Endothelial cell of umbilical vein (primary cell): Measurements from ENCODE around the gene FAM222A. TPM values are rescaled to one million over a fixed set of nuclear protein-coding genes. Genes with fewer than 3 reads are reported as not detected.

Source experiments
- BruUV-seq: library from RNA; stranded (reverse); fragments of 400-500 nt; replicated peaks from 2 replicates; lab custom pipeline; 2021; lab: Mats Ljungman, UMichigan
- CTCF ChIA-PET: fragments of 300-600, 350-600 bp; sonication (Branson Sonifier 250); formaldehyde crosslinking; loops from one replicate; lab custom pipeline; 2021; ENCODE audit warnings: antibody characterized with exemption, inconsistent platforms; lab: Charles Lee
- POLR2A ChIA-PET: fragments of 300-600, 350-600 bp; sonication (Branson Sonifier 250); formaldehyde crosslinking; loops from one replicate; lab custom pipeline; 2021; ENCODE audit warnings: antibody characterized with exemption, inconsistent platforms; lab: Charles Lee
- DNase-seq: peaks from one replicate; pipeline ENCODE4 v3.0.0-alpha.2; 2011; ENCODE audit warnings: low read depth, low spot score
- FAIRE-seq: peaks from 2 replicates; lab custom pipeline; 2011; peaks lifted over from hg19 to GRCh38; lab: Jason Lieb, UNC
- H2AFZ ChIP-seq: 2 replicates; pipeline ENCODE4 v1.6.0; 2012; ENCODE audit warnings: low read depth, low read length, control low read depth, inconsistent platforms
- H3K27ac ChIP-seq: 2 replicates; pipeline ENCODE4 v1.5.1; 2011; ENCODE audit warnings: low read depth, mild to moderate bottlenecking, control low read depth, low read length, moderate library complexity; ENCODE audit not compliant: insufficient read depth
- H3K27me3 ChIP-seq, 2 experiments: 2 replicates each; pipeline versions ENCODE4 v1.6.0 to v1.6.1; 2011; ENCODE audit warnings: low read length in 2 of 2, mixed read lengths in 1 of 2; ENCODE audit not compliant: control insufficient read depth in 2 of 2, insufficient read depth in 2 of 2
- H3K36me3 ChIP-seq, 2 experiments: 2 replicates in 1 of 2; 3 replicates in 1 of 2; pipeline ENCODE4 v1.5.1; 2011; ENCODE audit warnings: low read length in 2 of 2, mild to moderate bottlenecking in 1 of 2, moderate library complexity in 1 of 2; ENCODE audit not compliant: control insufficient read depth in 2 of 2, insufficient read depth in 2 of 2; ENCODE audit errors: extremely low read depth in 1 of 2
- H3K4me1 ChIP-seq: 3 replicates; pipeline ENCODE4 v1.5.1; 2011; ENCODE audit warnings: mild to moderate bottlenecking, low read length; ENCODE audit not compliant: control insufficient read depth, insufficient read depth; ENCODE audit errors: extremely low read depth
- H3K4me2 ChIP-seq: 2 replicates; pipeline ENCODE4 v1.6.1; 2011; ENCODE audit warnings: low read length, control low read depth, mixed read lengths; ENCODE audit not compliant: insufficient read depth
- H3K4me3 ChIP-seq, 3 experiments: fragments of 200-600 bp in 1 of 3; sonication (generic), shearing (Covaris generic) in 1 of 3; replicated peaks in 1 of 3; 2 replicates each; pipeline ENCODE4 v1.5.1; 2011 to 2016; ENCODE audit warnings: control low read depth in 3 of 3, low read length in 3 of 3, mild to moderate bottlenecking in 2 of 3, inconsistent platforms in 1 of 3, low read depth in 1 of 3, moderate library complexity in 1 of 3; ENCODE audit not compliant: insufficient read depth in 1 of 3
- H3K79me2 ChIP-seq: 2 replicates; pipeline ENCODE4 v1.6.0; 2012; ENCODE audit warnings: low read length, inconsistent platforms; ENCODE audit not compliant: control insufficient read depth, insufficient read depth
- H3K9ac ChIP-seq: replicated peaks from 2 replicates; pipeline ENCODE3; 2011; ENCODE audit warnings: low read length, control low read depth; ENCODE audit not compliant: insufficient read depth; ENCODE audit errors: extremely low read depth
- H3K9me1 ChIP-seq: replicated peaks from 3 replicates; pipeline ENCODE4 v1.6.0; 2011; ENCODE audit warnings: mild to moderate bottlenecking, low read length; ENCODE audit not compliant: control insufficient read depth, insufficient read depth; ENCODE audit errors: extremely low read depth
- H3K9me3 ChIP-seq: replicated peaks from 2 replicates; pipeline ENCODE4 v1.5.1; 2012; ENCODE audit warnings: low read length, inconsistent platforms; ENCODE audit not compliant: control insufficient read depth, insufficient read depth
- H4K20me1 ChIP-seq: replicated peaks from 2 replicates; pipeline ENCODE3; 2011; ENCODE audit warnings: mild to moderate bottlenecking, low read length; ENCODE audit not compliant: control insufficient read depth, insufficient read depth; ENCODE audit errors: extremely low read depth
- EZH2 ChIP-seq: IDR thresholded peaks from 2 replicates; pipeline ENCODE4 v1.6.1; 2012; ENCODE audit warnings: borderline replicate concordance, low read depth, mild to moderate bottlenecking, moderate library complexity, low read length, inconsistent platforms; ENCODE audit not compliant: severe bottlenecking
- GATA2 ChIP-seq: IDR thresholded peaks from 2 replicates; pipeline ENCODE4 v1.7.0; 2011; ENCODE audit warnings: low read depth, mild to moderate bottlenecking, moderate library complexity, mixed read lengths, low read length; ENCODE audit not compliant: insufficient read length, insufficient read depth
- POLR2A ChIP-seq: IDR thresholded peaks from 2 replicates; pipeline ENCODE4 v1.6.1; 2012; ENCODE audit warnings: low read depth, mild to moderate bottlenecking, control low read depth, low read length
- POLR2AphosphoS5 ChIP-seq: IDR thresholded peaks from 2 replicates; pipeline ENCODE4 v1.6.1; 2012; ENCODE audit warnings: low read depth, mild to moderate bottlenecking, control low read depth, low read length, moderate library complexity; ENCODE audit not compliant: insufficient read depth
- dilution Hi-C: fragments of 300-500 bp; cut with MboI; formaldehyde crosslinking; loops from one replicate; pipeline ENCODE4 v1.15.0; 2019; ENCODE audit warnings: low sequenced_read_pairs; ENCODE audit not compliant: extremely low pct_ligation_motif_present
- intact Hi-C: fragments of 100-400 bp; cut with micrococcal nuclease; formaldehyde crosslinking; loops from one replicate; pipeline ENCODE4 v1.10.0; 2022
- polyA plus RNA-seq, 4 experiments: library from polyadenylated mRNA; depleted of rRNA in 3 of 4; stranded (reverse) in 3 of 4; unstranded in 1 of 4; fragments of >200 nt; gene quantifications; 2 replicates each; pipeline versions ENCODE4 v1.2.1 to v1.2.3, GENCODE V29; 2011 to 2012; ENCODE audit warnings: missing spikeins in 1 of 4
- total RNA-seq: library from RNA; stranded (reverse); gene quantifications from 2 replicates; pipeline ENCODE4 v1.2.3, GENCODE V29; 2021
- TF ChIP-seq, protein P1 (sequence below), 2 donors: IDR thresholded peaks; 1 replicate in 1 of 2; 2 replicates in 1 of 2; pipeline ENCODE4 v1.5.1; 2011; ENCODE audit warnings: low read length in 2 of 2, mild to moderate bottlenecking in 2 of 2, moderate library complexity in 2 of 2, control low read depth in 1 of 2, inconsistent platforms in 1 of 2, low read depth in 1 of 2; ENCODE audit not compliant: insufficient read depth in 1 of 2; ENCODE audit errors: extremely low read depth in 1 of 2

FAM222A gene
- total and polyA plus RNA-seq, 2 donors (not counting 3 experiments of a cell fraction or from before 2014, with no cell fraction given) = 0.62 to 1.7 TPM

DNA sequence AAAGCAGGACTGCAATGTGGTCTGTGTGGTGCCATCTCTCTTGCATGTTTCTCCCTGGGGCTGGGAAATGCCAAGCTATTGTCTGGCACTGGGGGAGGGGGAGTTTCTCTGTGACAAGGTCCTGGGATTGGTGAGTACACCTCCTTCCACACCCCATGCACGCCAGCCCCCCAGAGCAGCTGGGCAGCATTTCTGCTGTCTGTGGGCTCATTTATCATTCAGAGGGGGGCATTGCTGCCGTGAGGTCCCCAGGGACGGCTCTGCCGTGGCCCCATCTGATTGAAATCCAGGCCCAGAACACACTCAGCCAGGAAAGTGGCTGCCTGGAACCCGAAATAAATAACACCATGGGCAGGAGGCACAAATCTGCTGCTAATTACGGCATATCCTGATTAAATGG lies 12.6 kb upstream of the FAM222A start:
- Histone ChIP-seq H3K9me1 (no peaks in the 10 kb centered on the region), H2AFZ (no peak overlapping the region), H3K4me2 (no peak overlapping the region), H3K4me3 (no peak overlapping the region), H3K79me2 (no peaks in the 10 kb centered on the region), H3K36me3 (no peaks in the 10 kb centered on the region), H4K20me1 (no peaks in the 10 kb centered on the region), H3K4me1 (no peaks in the 10 kb centered on the region), H3K27ac (no peak overlapping the region), H3K9ac (no peak overlapping the region), H3K9me3 (no peaks in the 10 kb centered on the region), H3K27me3 (peaks cover 0 to 2% of the 10 kb centered on the region in 2 experiments)
- FAIRE-seq (no peak), DNase-seq (no peak)
- dilution Hi-C loops (no loop called here), intact Hi-C loops (no loop called here)
- POLR2A ChIA-PET = no interaction called here
- CTCF ChIA-PET = no interaction called here
- TF ChIP-seq, protein P1, sequence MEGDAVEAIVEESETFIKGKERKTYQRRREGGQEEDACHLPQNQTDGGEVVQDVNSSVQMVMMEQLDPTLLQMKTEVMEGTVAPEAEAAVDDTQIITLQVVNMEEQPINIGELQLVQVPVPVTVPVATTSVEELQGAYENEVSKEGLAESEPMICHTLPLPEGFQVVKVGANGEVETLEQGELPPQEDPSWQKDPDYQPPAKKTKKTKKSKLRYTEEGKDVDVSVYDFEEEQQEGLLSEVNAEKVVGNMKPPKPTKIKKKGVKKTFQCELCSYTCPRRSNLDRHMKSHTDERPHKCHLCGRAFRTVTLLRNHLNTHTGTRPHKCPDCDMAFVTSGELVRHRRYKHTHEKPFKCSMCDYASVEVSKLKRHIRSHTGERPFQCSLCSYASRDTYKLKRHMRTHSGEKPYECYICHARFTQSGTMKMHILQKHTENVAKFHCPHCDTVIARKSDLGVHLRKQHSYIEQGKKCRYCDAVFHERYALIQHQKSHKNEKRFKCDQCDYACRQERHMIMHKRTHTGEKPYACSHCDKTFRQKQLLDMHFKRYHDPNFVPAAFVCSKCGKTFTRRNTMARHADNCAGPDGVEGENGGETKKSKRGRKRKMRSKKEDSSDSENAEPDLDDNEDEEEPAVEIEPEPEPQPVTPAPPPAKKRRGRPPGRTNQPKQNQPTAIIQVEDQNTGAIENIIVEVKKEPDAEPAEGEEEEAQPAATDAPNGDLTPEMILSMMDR (IDR thresholded peaks at IDR 0.05; ENCODE audit: extremely low read depth in 1 of 2, insufficient read depth in 1 of 2, low read depth in 1 of 2, low read length in 2 of 2) = no peak
- BruUV-seq = no TSS peak

DNA sequence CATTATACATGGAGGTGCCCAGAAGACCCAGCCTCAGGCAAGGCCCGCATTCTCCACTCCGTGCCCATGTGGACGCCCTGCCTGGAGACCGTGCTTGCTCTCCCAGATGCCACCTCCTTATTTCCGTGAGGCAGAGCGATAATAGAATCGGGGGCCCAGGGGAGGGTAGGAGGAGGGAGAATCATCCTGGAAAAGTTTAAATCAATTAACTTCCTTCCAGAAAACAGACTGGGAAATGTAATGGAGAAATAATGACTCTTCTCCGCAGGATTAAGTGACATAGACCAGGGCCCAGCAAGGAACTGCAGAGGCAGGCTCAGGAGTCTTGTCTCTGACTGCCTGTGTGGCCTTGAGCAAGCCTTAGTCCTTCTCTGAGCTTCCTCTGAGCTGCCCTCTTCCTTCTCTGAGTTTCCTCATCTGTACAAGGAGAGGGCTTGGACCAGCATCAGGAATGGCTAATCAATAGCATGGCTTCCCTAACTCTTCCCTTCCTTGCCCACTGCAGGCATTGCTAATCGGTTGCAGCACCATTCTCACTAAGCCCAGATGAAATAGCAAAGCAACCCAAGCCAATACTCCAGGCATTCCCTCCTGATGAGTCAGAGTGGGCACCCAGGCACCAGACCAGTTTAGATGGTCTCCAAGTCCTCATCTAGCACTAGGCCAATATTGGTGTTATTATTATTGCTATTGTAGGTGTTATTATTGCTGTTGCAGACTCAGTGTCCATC lies 11.3 kb upstream of the FAM222A start:
- no TSS peak for BruUV-seq
- intact Hi-C loops = no loop called here
- Histone ChIP-seq H4K20me1 (no peaks in the 10 kb centered on the region), H3K27ac (no peak overlapping the region), H2AFZ (no peak overlapping the region), H3K9me1 (no peaks in the 10 kb centered on the region), H3K9me3 (no peaks in the 10 kb centered on the region), H3K4me2 (no peak overlapping the region), H3K4me3 (no peak overlapping the region), H3K36me3 (no peaks in the 10 kb centered on the region), H3K4me1 (no peaks in the 10 kb centered on the region), H3K9ac (no peak overlapping the region), H3K27me3 (peaks cover 0 to 2% of the 10 kb centered on the region in 2 experiments), H3K79me2 (no peaks in the 10 kb centered on the region)
- DNase-seq (no peak), FAIRE-seq (no peak)
- dilution Hi-C loops = no loop called here
- ChIA-PET POLR2A (no interaction called here), CTCF (no interaction called here)
- TF ChIP-seq GATA2 (no peak), POLR2AphosphoS5 (no peak), EZH2 (no peak), POLR2A (no peak)
- TF ChIP-seq, protein P1 (IDR thresholded peaks at IDR 0.05; ENCODE audit: extremely low read depth in 1 of 2, insufficient read depth in 1 of 2, low read depth in 1 of 2, low read length in 2 of 2) = no peak
